Fibroblast of the aortic adventitia (primary cell): ENCODE results near the gene PCDHAC1. TPM values are rescaled to one million over a fixed set of nuclear protein-coding genes. Genes with fewer than 3 reads are reported as not detected.

Experiments used
- DNase-seq: peaks from one replicate; pipeline ENCODE4 v3.0.0-alpha.2; 2010; ENCODE audit warnings: low read depth
- H3K4me3 ChIP-seq: 2 replicates; pipeline ENCODE4 v1.5.1; 2011; ENCODE audit warnings: low read depth, mild to moderate bottlenecking, control low read depth, low read length, moderate library complexity
- small RNA-seq: library from RNA; depleted of rRNA; stranded (forward); fragments of <200 nt; gene quantifications from one replicate; pipeline ENCODE3, GENCODE V24; 2012
- total RNA-seq: library from RNA; depleted of rRNA; stranded (reverse); fragments of >200 nt; gene quantifications from 2 replicates; pipeline ENCODE4 v1.2.3, GENCODE V29; 2012; ENCODE audit warnings: low replicate concordance
- TF ChIP-seq, protein P1 (sequence below): IDR thresholded peaks from 2 replicates; pipeline ENCODE4 v1.5.1; 2011; ENCODE audit warnings: mild to moderate bottlenecking, low read length, control low read depth, inconsistent platforms; ENCODE audit not compliant: insufficient read depth

The PCDHAC1 gene
- total RNA-seq, 1 donor: not detected

DNA sequence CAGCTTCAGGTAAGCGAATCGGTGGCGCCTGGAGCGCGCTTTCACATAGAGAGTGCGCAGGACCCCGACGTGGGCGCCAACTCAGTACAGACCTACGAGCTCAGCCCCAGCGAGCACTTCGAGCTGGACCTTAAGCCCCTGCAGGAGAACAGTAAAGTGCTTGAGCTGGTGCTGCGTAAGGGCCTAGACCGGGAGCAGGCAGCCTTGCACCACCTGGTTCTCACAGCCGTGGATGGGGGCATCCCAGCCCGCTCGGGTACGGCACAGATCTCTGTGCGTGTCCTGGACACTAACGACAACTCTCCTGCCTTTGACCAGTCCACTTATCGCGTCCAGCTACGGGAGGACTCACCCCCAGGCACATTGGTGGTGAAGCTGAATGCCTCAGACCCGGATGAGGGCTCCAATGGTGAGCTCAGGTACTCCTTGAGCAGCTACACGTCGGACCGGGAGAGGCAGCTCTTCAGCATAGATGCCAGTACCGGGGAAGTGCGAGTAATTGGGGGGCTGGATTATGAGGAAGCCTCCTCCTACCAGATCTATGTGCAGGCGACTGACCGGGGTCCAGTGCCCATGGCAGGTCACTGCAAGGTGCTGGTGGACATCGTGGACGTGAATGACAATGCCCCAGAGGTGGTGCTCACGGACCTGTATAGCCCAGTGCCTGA is 41.3 kb downstream of the PCDHAC1 start:
- TF ChIP-seq, protein P1, sequence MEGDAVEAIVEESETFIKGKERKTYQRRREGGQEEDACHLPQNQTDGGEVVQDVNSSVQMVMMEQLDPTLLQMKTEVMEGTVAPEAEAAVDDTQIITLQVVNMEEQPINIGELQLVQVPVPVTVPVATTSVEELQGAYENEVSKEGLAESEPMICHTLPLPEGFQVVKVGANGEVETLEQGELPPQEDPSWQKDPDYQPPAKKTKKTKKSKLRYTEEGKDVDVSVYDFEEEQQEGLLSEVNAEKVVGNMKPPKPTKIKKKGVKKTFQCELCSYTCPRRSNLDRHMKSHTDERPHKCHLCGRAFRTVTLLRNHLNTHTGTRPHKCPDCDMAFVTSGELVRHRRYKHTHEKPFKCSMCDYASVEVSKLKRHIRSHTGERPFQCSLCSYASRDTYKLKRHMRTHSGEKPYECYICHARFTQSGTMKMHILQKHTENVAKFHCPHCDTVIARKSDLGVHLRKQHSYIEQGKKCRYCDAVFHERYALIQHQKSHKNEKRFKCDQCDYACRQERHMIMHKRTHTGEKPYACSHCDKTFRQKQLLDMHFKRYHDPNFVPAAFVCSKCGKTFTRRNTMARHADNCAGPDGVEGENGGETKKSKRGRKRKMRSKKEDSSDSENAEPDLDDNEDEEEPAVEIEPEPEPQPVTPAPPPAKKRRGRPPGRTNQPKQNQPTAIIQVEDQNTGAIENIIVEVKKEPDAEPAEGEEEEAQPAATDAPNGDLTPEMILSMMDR: no peak
- H3K4me3 ChIP-seq: no peak overlapping the region
- DNase-seq: no peak

DNA sequence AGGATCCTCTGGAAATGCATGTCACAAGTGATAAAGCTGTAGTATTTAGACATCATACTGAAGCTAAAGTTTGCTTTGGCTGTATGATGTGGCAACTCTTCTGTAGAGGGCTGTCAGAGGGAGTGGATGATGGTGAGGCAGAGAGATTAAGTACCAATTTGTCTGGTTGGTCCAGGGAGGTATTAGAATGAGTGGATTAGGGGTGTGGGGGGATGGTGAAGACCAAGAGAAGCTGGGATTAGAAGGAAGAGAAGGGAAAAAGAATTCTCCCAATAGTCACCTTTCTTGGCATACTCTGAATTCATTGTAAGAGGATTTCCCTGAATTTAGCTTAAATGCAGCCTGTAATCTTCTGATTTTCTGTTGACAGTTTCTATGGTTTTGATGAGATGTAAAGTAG is 43.8 kb downstream of the PCDHAC1 start:
- no peak overlapping the region for H3K4me3 ChIP-seq
- TF ChIP-seq, protein P1: no peak
- DNase-seq: no peak

DNA sequence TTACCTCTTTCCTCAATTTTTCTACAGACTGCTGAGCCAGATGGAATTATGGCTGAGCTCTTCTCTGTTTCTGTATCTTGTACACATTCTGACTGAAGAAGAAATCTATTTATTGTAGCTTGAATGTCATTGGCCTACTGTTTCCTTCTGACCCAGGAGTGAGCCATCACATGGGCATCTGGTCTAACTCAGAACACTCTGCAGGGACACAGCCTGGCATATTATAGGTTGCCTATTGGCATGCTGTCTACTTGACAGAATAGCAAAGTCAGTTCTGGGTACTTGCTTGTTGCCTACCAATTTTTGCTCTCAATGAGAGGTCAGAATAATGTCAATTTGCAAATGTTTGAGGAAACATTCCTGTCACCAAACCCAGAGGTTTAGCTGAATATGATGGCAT is 47.5 kb downstream of the PCDHAC1 start:
- TF ChIP-seq, protein P1: no peak
- no peak overlapping the region for H3K4me3 ChIP-seq
- no peak for DNase-seq

DNA sequence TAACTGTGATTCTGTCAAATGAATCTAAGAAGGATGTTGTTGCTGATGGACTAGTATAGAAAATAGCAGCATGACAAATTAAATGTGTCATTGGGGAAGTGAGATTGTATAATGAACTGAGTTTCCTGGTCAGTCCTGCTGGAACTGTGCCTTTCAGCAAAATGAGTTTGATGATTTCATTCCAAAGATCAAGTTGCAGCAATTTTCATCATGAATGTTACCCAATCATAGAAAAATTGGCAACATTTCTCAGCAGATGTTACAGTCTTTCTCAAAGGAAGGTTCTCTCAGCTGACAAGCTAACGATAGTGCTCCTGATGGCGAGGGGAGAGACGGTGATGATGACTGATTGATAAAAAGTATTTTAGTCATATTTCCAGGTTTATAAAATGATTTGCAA is 50.9 kb downstream of the PCDHAC1 start:
- H3K4me3 ChIP-seq: no peak overlapping the region
- no peak for DNase-seq
- TF ChIP-seq, protein P1: no peak

DNA sequence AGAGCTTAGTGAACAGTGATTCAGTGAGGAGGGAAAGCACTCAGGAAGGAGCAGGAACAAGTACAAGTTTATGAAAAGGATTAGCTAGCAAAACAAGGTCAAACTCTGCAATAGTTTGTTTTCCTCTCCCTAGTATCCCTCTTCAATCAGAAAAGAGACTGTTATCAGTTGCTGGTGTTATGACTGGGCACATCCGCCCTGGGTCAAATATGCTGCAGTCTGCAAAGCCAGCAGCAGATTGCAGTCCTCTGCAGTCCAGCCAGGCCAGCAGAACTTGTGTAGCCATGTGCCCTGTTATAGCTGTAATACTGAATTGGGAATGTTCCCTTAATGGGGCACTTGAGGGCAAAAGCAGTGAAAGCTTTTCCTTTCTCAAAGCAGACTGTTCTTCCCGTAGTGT is 52.2 kb downstream of the PCDHAC1 start:
- H3K4me3 ChIP-seq: no peak overlapping the region
- DNase-seq: no peak
- TF ChIP-seq, protein P1: no peak

DNA sequence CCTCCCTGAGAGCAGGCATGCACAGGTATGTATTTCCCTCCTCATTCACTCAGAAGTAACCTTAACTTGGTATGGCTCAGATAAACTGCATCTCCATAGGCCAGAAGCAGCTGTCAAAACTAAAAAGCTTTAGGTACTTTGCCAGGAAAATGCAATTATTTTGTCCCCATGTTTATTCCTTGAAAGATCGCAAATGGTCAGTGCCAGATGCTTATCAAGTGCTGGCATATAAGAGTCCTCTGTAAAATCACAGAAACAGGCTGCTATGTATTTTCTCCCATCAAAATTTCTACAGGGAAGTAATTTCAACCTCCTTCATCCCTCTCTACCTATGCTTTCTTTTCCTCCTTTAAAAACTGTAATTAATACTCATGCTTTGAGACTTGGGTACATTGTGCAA is 52.9 kb downstream of the PCDHAC1 start:
- no peak for DNase-seq
- TF ChIP-seq, protein P1: no peak
- no peak overlapping the region for H3K4me3 ChIP-seq

Small RNA genes within 50 kb of the gene (small RNA-seq; reads per million reads assigned to genes)
- gene AC010223.1: not detected

Other genes with a start within 250 kb of the PCDHAC1 start
- 52.2 and 62.9 TPM in 2 replicates for gene HARS1, start 234.9 kb upstream of the PCDHAC1 start, total RNA-seq
- 22.7 and 39.0 TPM in 2 replicates for gene HARS2, start 234.8 kb upstream of the PCDHAC1 start, total RNA-seq
- 37.2 and 118 TPM in 2 replicates for gene ZMAT2, start 225.9 kb upstream of the PCDHAC1 start, total RNA-seq
- gene PCDHA1, start 140.2 kb upstream of the PCDHAC1 start, total RNA-seq: 0.09 TPM in 1 of 2 replicates, not detected in the other
- 0.09 and 0.16 TPM in 2 replicates for gene PCDHA2, start 131.4 kb upstream of the PCDHAC1 start, total RNA-seq
- gene PCDHA3, start 125.2 kb upstream of the PCDHAC1 start, total RNA-seq: 0.27 and 0.49 TPM in 2 replicates
- gene PCDHA4, start 119.2 kb upstream of the PCDHAC1 start, total RNA-seq: 0.09 and 1.1 TPM in 2 replicates
- 0.08 and 0.09 TPM in 2 replicates for gene PCDHA5, start 104.7 kb upstream of the PCDHAC1 start, total RNA-seq
- 0.27 and 1.3 TPM in 2 replicates for gene PCDHA6, start 98.3 kb upstream of the PCDHAC1 start, total RNA-seq
- 0.18 and 0.41 TPM in 2 replicates for gene PCDHA7, start 92.0 kb upstream of the PCDHAC1 start, total RNA-seq
- 0.09 and 0.25 TPM in 2 replicates for gene PCDHA8, start 85.1 kb upstream of the PCDHAC1 start, total RNA-seq
- under 0.01 and 0.49 TPM in 2 replicates for gene PCDHA9, start 77.9 kb upstream of the PCDHAC1 start, total RNA-seq
- under 0.01 and 0.09 TPM in 2 replicates for gene PCDHA10, start 70.4 kb upstream of the PCDHAC1 start, total RNA-seq
- gene PCDHA11, start 57.3 kb upstream of the PCDHAC1 start, total RNA-seq: 0.08 and 0.09 TPM in 2 replicates
- gene PCDHA12, start 51.0 kb upstream of the PCDHAC1 start, total RNA-seq: 0.09 and 0.33 TPM in 2 replicates
- 0.08 TPM in 1 of 2 replicates, not detected in the other for gene PCDHA13, start 44.2 kb upstream of the PCDHAC1 start, total RNA-seq
- 0.57 TPM in 1 of 2 replicates, not detected in the other for gene PCDHAC2, start 40.2 kb downstream of the PCDHAC1 start, total RNA-seq
- gene PCDHB1, start 125.1 kb downstream of the PCDHAC1 start, total RNA-seq: not detected in 2 replicates
- 0.36 and 0.82 TPM in 2 replicates for gene PCDHB2, start 168.3 kb downstream of the PCDHAC1 start, total RNA-seq
- 0.27 and 0.74 TPM in 2 replicates for gene PCDHB3, start 174.2 kb downstream of the PCDHAC1 start, total RNA-seq
- 0.09 and 0.65 TPM in 2 replicates for gene PCDHB4, start 195.5 kb downstream of the PCDHAC1 start, total RNA-seq
- gene PCDHB5, start 208.9 kb downstream of the PCDHAC1 start, total RNA-seq: 0.45 and 0.57 TPM in 2 replicates
- gene PCDHB6, start 223.8 kb downstream of the PCDHAC1 start, total RNA-seq: 0.18 TPM in 1 of 2 replicates, not detected in the other
- 0.63 and 0.98 TPM in 2 replicates for gene PCDHB7, start 246.3 kb downstream of the PCDHAC1 start, total RNA-seq